ENCODE measurements around the gene ELMOD2.

- TF ChIP-seq POLR2A (IDR thresholded peaks at IDR 0.05) (no peak), CTCF (IDR thresholded peaks at IDR 0.05) (no peak)
Measured at GRCh38 chr4:140557831-140558435, 34.0 kb downstream of the ELMOD2 start.
